Measurements from ENCODE around the gene ALX3.

The ALX3 gene

GRCh38 chr1:110033421-110033820 lies 37.1 kb downstream of the ALX3 start:
- no peak for TF ChIP-seq CTCF (IDR thresholded peaks at IDR 0.05)

- TF ChIP-seq CTCF (IDR thresholded peaks at IDR 0.05), result no peak
Observed at GRCh38 chr1:110032327-110032726, 38.1 kb downstream of the ALX3 start.

- no peak for TF ChIP-seq CTCF (IDR thresholded peaks at IDR 0.05)
Observed at GRCh38 chr1:110024613-110025012, 45.9 kb downstream of the ALX3 start.

- TF ChIP-seq CTCF (IDR thresholded peaks at IDR 0.05), result no peak
Observed at GRCh38 chr1:110021285-110021684, 49.2 kb downstream of the ALX3 start.

- no peak for TF ChIP-seq CTCF (IDR thresholded peaks at IDR 0.05)
Observed at GRCh38 chr1:110019770-110020169, 50.7 kb downstream of the ALX3 start.

GRCh38 chr1:110018396-110018795 lies 52.1 kb downstream of the ALX3 start:
- no peak for TF ChIP-seq CTCF (IDR thresholded peaks at IDR 0.05)

- TF ChIP-seq CTCF (IDR thresholded peaks at IDR 0.05), result no peak
Observed at GRCh38 chr1:110017792-110018191, 52.7 kb downstream of the ALX3 start.

- no peak for TF ChIP-seq CTCF (IDR thresholded peaks at IDR 0.05)
Observed at GRCh38 chr1:110012100-110012780, 58.2 kb downstream of the ALX3 start.
